ENCODE results near the gene CCDC197. TPM values are rescaled to one million over a fixed set of nuclear protein-coding genes. Genes with fewer than 3 reads are reported as not detected.

CCDC197 gene
- total RNA-seq, 1 donor from 2014 or later: not detected

DNA sequence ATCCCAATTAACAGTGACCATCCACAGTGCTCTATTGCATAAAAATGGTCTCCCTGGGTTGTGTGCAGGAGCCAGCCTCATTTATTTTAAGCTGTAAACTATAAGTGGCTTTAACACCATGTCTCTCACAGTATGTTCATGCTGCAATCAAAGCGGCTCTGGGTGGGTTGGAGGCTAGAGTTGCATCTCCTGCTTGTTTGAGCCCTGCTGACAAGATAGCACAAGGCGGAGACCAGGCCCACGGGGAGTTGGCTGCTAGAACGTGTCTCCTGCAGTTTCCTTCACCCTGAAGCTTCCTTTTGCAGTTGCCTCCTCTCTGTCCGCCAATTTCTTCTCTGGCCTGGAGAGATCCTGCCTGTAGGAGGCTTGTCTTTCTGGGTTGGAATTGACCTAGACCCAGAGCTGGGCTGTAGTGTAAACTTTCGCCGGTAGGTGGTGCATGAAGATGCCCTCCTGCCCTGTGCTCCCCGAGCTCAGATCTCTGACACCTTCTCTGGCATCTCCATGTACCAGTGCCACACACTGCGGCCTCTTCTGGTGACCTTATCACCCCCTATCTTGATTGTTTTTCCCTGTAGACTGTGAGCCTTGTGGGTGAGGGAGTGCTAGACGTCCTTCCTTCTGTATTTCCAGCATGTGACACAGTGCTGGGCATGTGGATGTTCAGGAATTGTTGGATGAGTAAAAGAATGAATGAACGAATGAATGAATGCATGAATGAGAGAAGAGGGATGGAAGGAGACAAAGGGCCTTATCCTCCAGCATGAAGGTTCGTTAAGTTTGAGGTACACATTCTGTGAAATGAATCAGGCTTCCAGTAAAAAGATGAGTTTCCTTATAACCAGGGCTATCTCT, 39.4 kb downstream of the CCDC197 start:
- TF ChIP-seq, protein P1, sequence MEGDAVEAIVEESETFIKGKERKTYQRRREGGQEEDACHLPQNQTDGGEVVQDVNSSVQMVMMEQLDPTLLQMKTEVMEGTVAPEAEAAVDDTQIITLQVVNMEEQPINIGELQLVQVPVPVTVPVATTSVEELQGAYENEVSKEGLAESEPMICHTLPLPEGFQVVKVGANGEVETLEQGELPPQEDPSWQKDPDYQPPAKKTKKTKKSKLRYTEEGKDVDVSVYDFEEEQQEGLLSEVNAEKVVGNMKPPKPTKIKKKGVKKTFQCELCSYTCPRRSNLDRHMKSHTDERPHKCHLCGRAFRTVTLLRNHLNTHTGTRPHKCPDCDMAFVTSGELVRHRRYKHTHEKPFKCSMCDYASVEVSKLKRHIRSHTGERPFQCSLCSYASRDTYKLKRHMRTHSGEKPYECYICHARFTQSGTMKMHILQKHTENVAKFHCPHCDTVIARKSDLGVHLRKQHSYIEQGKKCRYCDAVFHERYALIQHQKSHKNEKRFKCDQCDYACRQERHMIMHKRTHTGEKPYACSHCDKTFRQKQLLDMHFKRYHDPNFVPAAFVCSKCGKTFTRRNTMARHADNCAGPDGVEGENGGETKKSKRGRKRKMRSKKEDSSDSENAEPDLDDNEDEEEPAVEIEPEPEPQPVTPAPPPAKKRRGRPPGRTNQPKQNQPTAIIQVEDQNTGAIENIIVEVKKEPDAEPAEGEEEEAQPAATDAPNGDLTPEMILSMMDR (IDR thresholded peaks at IDR 0.05): peak; percentile 87

DNA sequence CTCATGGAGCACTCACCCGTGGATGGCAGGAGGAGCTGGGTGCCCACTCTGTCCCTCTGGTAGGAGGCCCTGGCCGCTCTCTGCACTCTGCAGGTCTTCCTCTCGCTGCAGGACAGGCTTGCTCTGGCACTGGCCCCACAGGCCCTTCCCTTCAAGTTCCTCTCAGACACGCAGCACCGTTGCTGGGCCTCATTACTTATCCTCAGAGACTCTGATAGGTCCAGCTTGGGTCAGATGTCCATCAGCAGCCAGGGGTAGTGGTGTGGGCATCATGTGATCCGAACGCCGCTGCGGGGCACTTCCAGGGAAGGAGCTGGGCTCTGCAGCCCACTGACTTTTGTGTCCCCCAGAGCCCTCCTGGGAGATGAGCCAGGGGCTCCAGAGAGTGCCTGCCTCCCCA, 40.9 kb downstream of the CCDC197 start:
- DNase-seq (no peak), ATAC-seq (no peak)
- peaks cover 15% of the 10 kb centered on the region for H3K4me1 ChIP-seq
- no peaks in the 10 kb centered on the region for H3K9me3 ChIP-seq
- H3K4me3 ChIP-seq: no peak overlapping the region
- TF ChIP-seq, protein P1 (IDR thresholded peaks at IDR 0.05): no peak
- no peak overlapping the region for H3K27ac ChIP-seq
- H3K36me3 ChIP-seq: no peaks in the 10 kb centered on the region
- intact Hi-C loops (cut with DNase I): no loop called here
- H3K27me3 ChIP-seq (ENCODE audit: low read depth): no peaks in the 10 kb centered on the region

More for the DNA sequence above, 39.4 kb downstream of the CCDC197 start:
- peak; percentile 86 for ATAC-seq
- Histone ChIP-seq H3K9me3 (no peaks in the 10 kb centered on the region), H3K27me3 (ENCODE audit: low read depth) (no peaks in the 10 kb centered on the region), H3K27ac (no peak overlapping the region), H3K36me3 (no peaks in the 10 kb centered on the region), H3K4me3 (no peak overlapping the region), H3K4me1 (peaks cover 2% of the 10 kb centered on the region)
- intact Hi-C loops (cut with DNase I): no loop called here
- DNase-seq: peak; percentile 71

DNA sequence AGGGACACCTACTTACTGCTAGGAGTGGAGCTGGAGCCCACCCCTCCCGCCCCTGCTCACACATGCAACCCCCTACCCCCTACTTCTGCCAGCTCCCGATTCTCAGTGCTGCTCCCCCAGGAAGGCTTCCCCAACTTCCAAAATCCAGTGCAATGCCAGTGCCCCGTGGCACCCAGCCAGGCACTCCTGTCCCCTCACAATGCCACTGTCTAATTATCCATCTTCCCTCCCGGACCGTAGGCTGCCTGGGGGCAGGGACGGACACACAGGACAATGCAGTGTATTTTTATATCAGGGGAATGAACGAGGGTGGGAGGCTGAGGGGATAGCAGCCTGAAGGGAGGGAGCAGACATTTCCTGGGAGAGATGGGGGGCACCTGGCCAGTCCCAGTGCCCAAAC, 41.4 kb downstream of the CCDC197 start:
- Histone ChIP-seq H3K27me3 (ENCODE audit: low read depth) (no peaks in the 10 kb centered on the region), H3K9me3 (no peaks in the 10 kb centered on the region), H3K27ac (no peak overlapping the region), H3K4me3 (no peak overlapping the region), H3K4me1 (peaks cover 15% of the 10 kb centered on the region), H3K36me3 (no peaks in the 10 kb centered on the region)
- TF ChIP-seq, protein P1 (IDR thresholded peaks at IDR 0.05): no peak
- no peak for ATAC-seq
- intact Hi-C loops (cut with DNase I): no loop called here
- DNase-seq: no peak

DNA sequence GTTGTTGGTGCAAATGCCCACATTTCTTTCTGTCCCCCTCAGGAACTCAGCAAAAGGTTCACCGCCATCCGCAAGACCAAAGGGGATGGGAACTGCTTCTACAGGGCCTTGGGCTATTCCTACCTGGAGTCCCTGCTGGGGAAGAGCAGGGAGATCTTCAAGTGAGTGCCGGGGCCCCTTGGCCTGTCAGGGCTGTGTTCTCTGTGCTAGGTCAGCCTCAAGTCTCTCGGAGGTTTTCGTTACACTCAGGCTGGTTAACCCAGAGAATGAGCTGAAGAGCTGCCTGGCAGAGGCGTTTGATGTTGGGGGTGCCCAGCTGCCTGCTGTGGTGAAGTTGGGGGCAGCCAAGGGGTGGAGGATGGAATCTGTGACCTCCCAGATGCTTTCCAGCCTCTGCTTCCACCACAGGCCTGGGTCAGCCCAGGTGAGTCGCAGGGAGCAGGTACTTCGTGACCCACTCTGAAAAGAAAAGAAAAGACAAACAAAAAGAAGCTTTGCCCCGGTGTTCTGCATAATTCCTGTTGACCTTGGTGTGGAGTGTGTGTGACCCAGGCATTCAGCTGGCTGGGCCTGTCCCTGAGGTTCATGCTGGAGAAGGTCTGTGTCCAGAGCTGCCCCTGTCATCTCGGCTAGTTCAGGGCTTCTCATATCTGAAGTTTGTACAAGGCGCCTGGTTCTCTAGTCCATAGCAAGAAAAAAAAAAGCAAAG, 42.0 kb downstream of the CCDC197 start:
- DNase-seq (no peak), ATAC-seq (no peak)
- Histone ChIP-seq H3K4me3 (no peak overlapping the region), H3K27me3 (ENCODE audit: low read depth) (no peaks in the 10 kb centered on the region), H3K4me1 (peaks cover 15% of the 10 kb centered on the region), H3K36me3 (no peaks in the 10 kb centered on the region), H3K27ac (no peak overlapping the region), H3K9me3 (no peaks in the 10 kb centered on the region)
- intact Hi-C loops (cut with DNase I): no loop called here
- TF ChIP-seq, protein P1 (IDR thresholded peaks at IDR 0.05): no peak

DNA sequence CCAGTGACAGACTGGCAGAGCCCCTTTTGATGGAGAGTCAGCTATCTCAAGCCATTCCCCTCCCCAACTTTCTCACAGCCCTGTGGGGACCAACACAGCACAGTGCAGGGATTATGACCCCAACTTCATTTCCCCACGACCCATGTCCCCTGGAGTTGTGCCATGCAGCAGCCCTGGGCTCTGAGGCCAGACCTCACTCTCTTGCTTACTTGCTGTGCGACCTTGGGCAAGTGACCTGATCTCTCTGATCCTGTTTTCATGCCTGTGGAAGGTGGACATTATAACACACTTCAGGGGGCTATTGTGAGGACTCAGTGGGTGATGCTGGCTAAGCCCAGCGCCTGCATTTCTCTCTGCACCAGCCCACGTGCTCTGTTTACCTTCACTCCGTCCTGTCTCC, 43.1 kb downstream of the CCDC197 start:
- H3K27me3 ChIP-seq (ENCODE audit: low read depth): no peaks in the 10 kb centered on the region
- TF ChIP-seq, protein P1 (IDR thresholded peaks at IDR 0.05): no peak
- peaks cover 7% of the 10 kb centered on the region for H3K36me3 ChIP-seq
- DNase-seq (no peak), ATAC-seq (no peak)
- intact Hi-C loops (cut with DNase I): no loop called here
- no peak overlapping the region for H3K4me3 ChIP-seq
- H3K27ac ChIP-seq: no peak overlapping the region
- H3K4me1 ChIP-seq: peaks cover 15% of the 10 kb centered on the region
- H3K9me3 ChIP-seq: no peaks in the 10 kb centered on the region

All from lower lobe of right lung (tissue), 2 donors.